GM13977 (cell line): Measurements from ENCODE around the gene MAOA.

Source experiments
- DNase-seq: peaks from one replicate; pipeline ENCODE4 v3.0.0; 2012; ENCODE audit warnings: low spot score
- in situ Hi-C: fragments of 300-500 bp; cut with MboI; formaldehyde crosslinking; loops from one replicate; pipeline ENCODE4 v1.12.0; 2022; ENCODE audit warnings: low sequenced_read_pairs, low pct_unique_long_range_greater_than_20kb, mixed read lengths, inconsistent platforms; ENCODE audit not compliant: unreplicated experiment
- TF ChIP-seq, protein P1 (sequence below): IDR thresholded peaks from 2 replicates; pipeline ENCODE4 v1.5.1; 2012; ENCODE audit warnings: mild to moderate bottlenecking, control low read depth; ENCODE audit not compliant: insufficient read depth; ENCODE audit errors: extremely low read depth, missing control alignments

Gene MAOA

DNA sequence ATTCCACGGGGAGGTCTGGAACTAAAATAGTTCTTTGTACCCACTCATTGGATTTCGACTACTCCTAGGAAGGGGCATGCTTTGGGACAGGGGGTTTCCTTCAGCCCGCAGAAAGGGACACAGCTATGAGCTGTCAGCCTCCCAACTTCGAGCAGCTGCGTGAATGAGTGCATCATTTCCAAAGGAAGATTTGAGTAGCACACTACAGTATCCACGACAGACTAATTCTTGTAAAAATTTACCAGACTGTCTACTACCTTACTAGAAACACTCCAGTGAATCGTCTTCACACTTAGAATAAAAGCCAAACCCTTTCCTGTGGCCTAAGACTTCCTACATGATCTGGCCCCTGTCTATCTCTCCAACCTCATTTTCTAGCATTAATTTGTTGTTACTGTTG, 101.9 kb downstream of the MAOA start:
- DNase-seq, result no peak
- TF ChIP-seq, protein P1, sequence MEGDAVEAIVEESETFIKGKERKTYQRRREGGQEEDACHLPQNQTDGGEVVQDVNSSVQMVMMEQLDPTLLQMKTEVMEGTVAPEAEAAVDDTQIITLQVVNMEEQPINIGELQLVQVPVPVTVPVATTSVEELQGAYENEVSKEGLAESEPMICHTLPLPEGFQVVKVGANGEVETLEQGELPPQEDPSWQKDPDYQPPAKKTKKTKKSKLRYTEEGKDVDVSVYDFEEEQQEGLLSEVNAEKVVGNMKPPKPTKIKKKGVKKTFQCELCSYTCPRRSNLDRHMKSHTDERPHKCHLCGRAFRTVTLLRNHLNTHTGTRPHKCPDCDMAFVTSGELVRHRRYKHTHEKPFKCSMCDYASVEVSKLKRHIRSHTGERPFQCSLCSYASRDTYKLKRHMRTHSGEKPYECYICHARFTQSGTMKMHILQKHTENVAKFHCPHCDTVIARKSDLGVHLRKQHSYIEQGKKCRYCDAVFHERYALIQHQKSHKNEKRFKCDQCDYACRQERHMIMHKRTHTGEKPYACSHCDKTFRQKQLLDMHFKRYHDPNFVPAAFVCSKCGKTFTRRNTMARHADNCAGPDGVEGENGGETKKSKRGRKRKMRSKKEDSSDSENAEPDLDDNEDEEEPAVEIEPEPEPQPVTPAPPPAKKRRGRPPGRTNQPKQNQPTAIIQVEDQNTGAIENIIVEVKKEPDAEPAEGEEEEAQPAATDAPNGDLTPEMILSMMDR, result no peak
- in situ Hi-C loops, result loop anchor here (25.0 kb wide), 1 partner anchor 1971 kb away; no protein-coding TSS in a partner anchor

DNA sequence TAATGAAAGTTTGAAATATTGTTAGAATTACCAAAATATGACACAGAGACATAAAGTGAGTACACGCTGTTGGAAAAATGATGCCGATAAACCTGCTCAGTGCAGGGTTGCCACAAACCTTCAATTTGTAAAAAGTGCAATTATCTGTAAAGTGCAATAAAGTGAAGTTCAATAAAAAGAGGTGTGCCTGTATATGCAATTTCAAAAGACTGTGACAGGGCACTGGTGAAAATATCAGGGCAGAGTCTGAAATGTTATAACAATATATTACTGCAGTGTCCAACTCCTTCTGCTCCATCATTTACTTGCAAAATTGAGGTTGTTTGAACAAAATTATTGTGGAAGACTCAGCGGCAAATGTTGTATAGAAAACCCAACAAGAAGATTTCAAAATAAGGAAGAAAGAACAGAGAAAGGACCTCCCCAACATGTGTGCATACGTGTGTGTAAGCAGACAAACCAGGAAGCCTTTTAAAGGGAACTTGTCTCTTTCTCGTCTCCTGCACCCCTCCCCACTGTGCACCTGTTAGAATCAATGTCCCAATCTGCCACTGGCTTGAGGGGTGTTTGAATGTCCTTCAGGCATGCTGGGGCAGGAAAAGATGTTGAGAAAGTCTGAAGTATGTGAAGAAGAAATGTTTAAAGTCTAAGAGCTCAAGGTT, 130.0 kb downstream of the MAOA start:
- TF ChIP-seq, protein P1, result no peak
- in situ Hi-C loops, result no loop called here
- no peak for DNase-seq
